Activated naive CD8-positive, alpha-beta T cell treated with anti-CD3 and anti-CD28 coated beads for 36 hours (primary cell): ENCODE data around the gene LAIR1. TPM values are rescaled to one million over a fixed set of nuclear protein-coding genes. Genes with fewer than 3 reads are reported as not detected.
"Not testable (repeated sequence)": the region's sequence is repeated elsewhere in the genome, so short reads cannot be mapped to it uniquely, and the experiment has no call there.

Experiments
- DNase-seq: peaks from one replicate; pipeline ENCODE4 v3.0.0; 2021
- H3K27ac Mint-ChIP-seq: one replicate; pipeline ENCODE4 v1.8.0; 2022; ENCODE audit warnings: mild to moderate bottlenecking, moderate library complexity, mixed read lengths
- H3K27me3 Mint-ChIP-seq: one replicate; pipeline ENCODE4 v1.8.0; 2022; ENCODE audit warnings: mild to moderate bottlenecking, mixed read lengths
- H3K36me3 Mint-ChIP-seq: one replicate; pipeline ENCODE4 v1.8.0; 2021; ENCODE audit warnings: mild to moderate bottlenecking, mixed read lengths
- H3K4me1 Mint-ChIP-seq: one replicate; pipeline ENCODE4 v1.8.0; 2021; ENCODE audit warnings: mixed read lengths
- H3K4me3 Mint-ChIP-seq: one replicate; pipeline ENCODE4 v1.8.0; 2022; ENCODE audit warnings: mild to moderate bottlenecking, moderate library complexity, mixed read lengths
- H3K9me3 Mint-ChIP-seq: one replicate; pipeline ENCODE4 v1.8.0; 2022; ENCODE audit warnings: mixed read lengths
- total RNA-seq, 2 experiments: library from RNA; stranded (reverse); gene quantifications; one replicate each; pipeline ENCODE4 v1.2.3, GENCODE V29; 2021

LAIR1 gene
- total RNA-seq, 2 experiments from 2014 or later, result 9.0 to 10.1 TPM

- no peak overlapping the region for H3K27ac Mint-ChIP-seq
- no peaks in the 10 kb centered on the region for H3K4me1 Mint-ChIP-seq
- H3K9me3 Mint-ChIP-seq, result no peaks in the 10 kb centered on the region
- no peaks in the 10 kb centered on the region for H3K36me3 Mint-ChIP-seq
- H3K4me3 Mint-ChIP-seq, result no peak overlapping the region
- DNase-seq, result no peak
- peaks cover 8% of the 10 kb centered on the region for H3K27me3 Mint-ChIP-seq
Measured at GRCh38 chr19:54338521-54338920, 26.2 kb downstream of the LAIR1 start.

GRCh38 chr19:54337858-54338230, 26.9 kb downstream of the LAIR1 start:
- H3K4me1 Mint-ChIP-seq, result no peaks in the 10 kb centered on the region

GRCh38 chr19:54336893-54337857, 27.6 kb downstream of the LAIR1 start:
- Mint-ChIP-seq H3K27me3 (peaks cover 8% of the 10 kb centered on the region), H3K4me3 (no peak overlapping the region), H3K9me3 (no peaks in the 10 kb centered on the region), H3K4me1 (no peaks in the 10 kb centered on the region), H3K36me3 (no peaks in the 10 kb centered on the region), H3K27ac (no peak overlapping the region)
- DNase-seq, result no peak

More at GRCh38 chr19:54337858-54338230, 26.9 kb downstream of the LAIR1 start:
- DNase-seq, result no peak
- Mint-ChIP-seq H3K27ac (no peak overlapping the region), H3K4me3 (no peak overlapping the region), H3K9me3 (no peaks in the 10 kb centered on the region), H3K36me3 (no peaks in the 10 kb centered on the region), H3K27me3 (peaks cover 8% of the 10 kb centered on the region)

GRCh38 chr19:54335979-54336892, 28.5 kb downstream of the LAIR1 start:
- Mint-ChIP-seq H3K9me3 (no peaks in the 10 kb centered on the region), H3K4me3 (no peak overlapping the region), H3K36me3 (no peaks in the 10 kb centered on the region), H3K4me1 (no peaks in the 10 kb centered on the region), H3K27me3 (peaks cover 8% of the 10 kb centered on the region), H3K27ac (no peak overlapping the region)
- no peak for DNase-seq

GRCh38 chr19:54335164-54335563, 29.6 kb downstream of the LAIR1 start:
- H3K27me3 Mint-ChIP-seq, result peaks cover 8% of the 10 kb centered on the region
- no peaks in the 10 kb centered on the region for H3K4me1 Mint-ChIP-seq
- no peak overlapping the region for H3K4me3 Mint-ChIP-seq
- no peak for DNase-seq
- no peaks in the 10 kb centered on the region for H3K36me3 Mint-ChIP-seq
- H3K27ac Mint-ChIP-seq, result no peak overlapping the region
- H3K9me3 Mint-ChIP-seq, result no peaks in the 10 kb centered on the region

GRCh38 chr19:54333586-54334298, 31.0 kb downstream of the LAIR1 start:
- Mint-ChIP-seq H3K4me3 (no peak overlapping the region), H3K27ac (no peak overlapping the region)

GRCh38 chr19:54332149-54332548, 32.6 kb downstream of the LAIR1 start:
- peaks cover 13% of the 10 kb centered on the region for H3K4me1 Mint-ChIP-seq
- no peak overlapping the region for H3K27ac Mint-ChIP-seq
- no peaks in the 10 kb centered on the region for H3K27me3 Mint-ChIP-seq
- peaks cover 4% of the 10 kb centered on the region for H3K36me3 Mint-ChIP-seq
- H3K4me3 Mint-ChIP-seq, result no peak overlapping the region
- peaks cover 5% of the 10 kb centered on the region for H3K9me3 Mint-ChIP-seq
- no peak for DNase-seq

More at GRCh38 chr19:54333586-54334298, 31.0 kb downstream of the LAIR1 start:
- Mint-ChIP-seq H3K9me3 (peaks cover 2% of the 10 kb centered on the region), H3K27me3 (peaks cover under 1% of the 10 kb centered on the region), H3K4me1 (peaks cover 2% of the 10 kb centered on the region), H3K36me3 (no peaks in the 10 kb centered on the region)
- no peak for DNase-seq

- H3K27ac Mint-ChIP-seq, result no peak overlapping the region
- H3K27me3 Mint-ChIP-seq, result no peaks in the 10 kb centered on the region
- no peak for DNase-seq
- no peak overlapping the region for H3K4me3 Mint-ChIP-seq
- H3K9me3 Mint-ChIP-seq, result peaks cover 6% of the 10 kb centered on the region
- H3K36me3 Mint-ChIP-seq, result peaks cover 7% of the 10 kb centered on the region
- H3K4me1 Mint-ChIP-seq, result peaks cover 16% of the 10 kb centered on the region
Measured at GRCh38 chr19:54331626-54332025, 33.1 kb downstream of the LAIR1 start.

GRCh38 chr19:54329476-54330165, 35.1 kb downstream of the LAIR1 start:
- Mint-ChIP-seq H3K4me3 (no peak overlapping the region), H3K27ac (no peak overlapping the region), H3K9me3 (peaks cover 6% of the 10 kb centered on the region), H3K27me3 (peaks cover 4% of the 10 kb centered on the region), H3K36me3 (peaks cover 7% of the 10 kb centered on the region), H3K4me1 (peaks cover 25% of the 10 kb centered on the region)
- no peak for DNase-seq

GRCh38 chr19:54328781-54329180, 36.0 kb downstream of the LAIR1 start:
- peaks cover 25% of the 10 kb centered on the region for H3K4me1 Mint-ChIP-seq
- H3K9me3 Mint-ChIP-seq, H3K27me3 Mint-ChIP-seq, H3K36me3 Mint-ChIP-seq, DNase-seq, H3K4me3 Mint-ChIP-seq, H3K27ac Mint-ChIP-seq: not testable (repeated sequence)

GRCh38 chr19:54325631-54326030, 39.1 kb downstream of the LAIR1 start:
- Mint-ChIP-seq H3K36me3 (peaks cover 7% of the 10 kb centered on the region), H3K4me3 (no peak overlapping the region), H3K27ac (no peak overlapping the region), H3K27me3 (peaks cover 4% of the 10 kb centered on the region), H3K9me3 (peaks cover 6% of the 10 kb centered on the region), H3K4me1 (peaks cover 25% of the 10 kb centered on the region)
- no peak for DNase-seq

- peaks cover 6% of the 10 kb centered on the region for H3K9me3 Mint-ChIP-seq
- H3K4me3 Mint-ChIP-seq, result no peak overlapping the region
- H3K27me3 Mint-ChIP-seq, result peaks cover 4% of the 10 kb centered on the region
- H3K36me3 Mint-ChIP-seq, result peaks cover 7% of the 10 kb centered on the region
- DNase-seq, result peak; percentile 26
- H3K4me1 Mint-ChIP-seq, result peaks cover 25% of the 10 kb centered on the region
- no peak overlapping the region for H3K27ac Mint-ChIP-seq
Measured at GRCh38 chr19:54325194-54325621, 39.5 kb downstream of the LAIR1 start.

GRCh38 chr19:54324071-54324470, 40.7 kb downstream of the LAIR1 start:
- Mint-ChIP-seq H3K9me3 (peaks cover 6% of the 10 kb centered on the region), H3K4me1 (peaks cover 25% of the 10 kb centered on the region)

GRCh38 chr19:54322934-54323333, 41.8 kb downstream of the LAIR1 start:
- H3K36me3 Mint-ChIP-seq, DNase-seq, H3K27ac Mint-ChIP-seq, H3K4me3 Mint-ChIP-seq, H3K27me3 Mint-ChIP-seq, H3K9me3 Mint-ChIP-seq: not testable (repeated sequence)
- peaks cover 17% of the 10 kb centered on the region for H3K4me1 Mint-ChIP-seq

More at GRCh38 chr19:54324071-54324470, 40.7 kb downstream of the LAIR1 start:
- DNase-seq, result no peak
- Mint-ChIP-seq H3K4me3 (no peak overlapping the region), H3K36me3 (peaks cover 7% of the 10 kb centered on the region), H3K27ac (no peak overlapping the region), H3K27me3 (peaks cover 6% of the 10 kb centered on the region)
